Neural cell (in vitro differentiated cells): ENCODE data around the gene H2BK1.

Source experiments
- EP300 ChIP-seq: fragments of 450-650 bp; conservative IDR thresholded peaks from 2 replicates; pipeline ENCODE4 v1.6.1; 2014; ENCODE audit warnings: antibody characterized with exemption, mild to moderate bottlenecking, moderate library complexity; ENCODE audit not compliant: poor library complexity, severe bottlenecking
- EZH2 ChIP-seq: fragments of 200-600, 300-800 bp; shearing (Covaris generic), sonication (generic); IDR thresholded peaks from 2 replicates; pipeline ENCODE4 v1.6.1; 2014; ENCODE audit warnings: antibody characterized with exemption, low read length, borderline replicate concordance, mild to moderate bottlenecking; ENCODE audit not compliant: insufficient read depth, poor library complexity, severe bottlenecking
- POLR2AphosphoS5 ChIP-seq: IDR thresholded peaks from 2 replicates; pipeline ENCODE4 v1.6.1; 2012
- TF ChIP-seq, protein P1 (sequence below): fragments of 450-650 bp; IDR thresholded peaks from 2 replicates; pipeline ENCODE4 v1.5.1; 2014; ENCODE audit warnings: antibody characterized with exemption, mild to moderate bottlenecking, moderate library complexity; ENCODE audit not compliant: poor library complexity, severe bottlenecking

DNA sequence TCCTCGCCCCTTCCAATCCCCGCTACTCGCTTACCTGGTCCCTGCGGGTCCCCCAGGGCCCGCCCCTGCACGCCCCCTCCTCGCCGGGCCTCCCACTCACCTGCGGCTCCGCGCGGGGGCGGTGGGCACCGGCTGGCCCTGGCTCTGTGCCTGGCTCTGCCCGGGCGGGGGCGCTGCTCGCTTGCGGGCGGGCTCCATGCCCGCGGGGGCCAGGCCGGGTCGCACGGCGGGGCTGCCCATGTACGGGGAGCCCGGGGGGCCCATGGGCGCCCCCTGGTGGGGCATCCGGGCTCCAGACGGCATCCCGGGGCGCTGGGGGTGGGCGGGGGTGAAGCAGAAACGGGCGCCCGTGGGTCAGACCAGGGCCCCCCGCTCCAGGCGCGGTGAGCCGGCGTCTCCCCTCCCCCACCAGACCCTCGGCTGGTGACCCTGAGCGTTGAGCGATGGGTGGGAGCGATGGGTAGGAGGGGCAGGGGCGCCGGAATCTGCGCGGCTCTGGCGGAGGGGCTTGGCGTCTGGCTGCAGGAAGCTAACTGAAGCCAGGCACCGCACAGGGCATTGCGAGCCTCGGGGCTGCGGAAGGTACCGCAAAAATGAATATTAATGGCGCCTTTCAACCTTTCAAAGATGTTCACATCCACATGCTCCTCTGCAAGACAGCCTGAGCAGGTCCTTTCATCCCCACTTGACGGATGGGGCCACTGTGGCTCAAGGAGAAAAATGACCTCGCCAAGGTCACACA lies 35.2 kb upstream of the H2BK1 start:
- TF ChIP-seq POLR2AphosphoS5 (no peak), EP300 (no peak), EZH2 (no peak)
- TF ChIP-seq, protein P1, sequence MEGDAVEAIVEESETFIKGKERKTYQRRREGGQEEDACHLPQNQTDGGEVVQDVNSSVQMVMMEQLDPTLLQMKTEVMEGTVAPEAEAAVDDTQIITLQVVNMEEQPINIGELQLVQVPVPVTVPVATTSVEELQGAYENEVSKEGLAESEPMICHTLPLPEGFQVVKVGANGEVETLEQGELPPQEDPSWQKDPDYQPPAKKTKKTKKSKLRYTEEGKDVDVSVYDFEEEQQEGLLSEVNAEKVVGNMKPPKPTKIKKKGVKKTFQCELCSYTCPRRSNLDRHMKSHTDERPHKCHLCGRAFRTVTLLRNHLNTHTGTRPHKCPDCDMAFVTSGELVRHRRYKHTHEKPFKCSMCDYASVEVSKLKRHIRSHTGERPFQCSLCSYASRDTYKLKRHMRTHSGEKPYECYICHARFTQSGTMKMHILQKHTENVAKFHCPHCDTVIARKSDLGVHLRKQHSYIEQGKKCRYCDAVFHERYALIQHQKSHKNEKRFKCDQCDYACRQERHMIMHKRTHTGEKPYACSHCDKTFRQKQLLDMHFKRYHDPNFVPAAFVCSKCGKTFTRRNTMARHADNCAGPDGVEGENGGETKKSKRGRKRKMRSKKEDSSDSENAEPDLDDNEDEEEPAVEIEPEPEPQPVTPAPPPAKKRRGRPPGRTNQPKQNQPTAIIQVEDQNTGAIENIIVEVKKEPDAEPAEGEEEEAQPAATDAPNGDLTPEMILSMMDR, result no peak
